ENCODE measurements around the gene TMPRSS11A.

TMPRSS11A gene, protein sequence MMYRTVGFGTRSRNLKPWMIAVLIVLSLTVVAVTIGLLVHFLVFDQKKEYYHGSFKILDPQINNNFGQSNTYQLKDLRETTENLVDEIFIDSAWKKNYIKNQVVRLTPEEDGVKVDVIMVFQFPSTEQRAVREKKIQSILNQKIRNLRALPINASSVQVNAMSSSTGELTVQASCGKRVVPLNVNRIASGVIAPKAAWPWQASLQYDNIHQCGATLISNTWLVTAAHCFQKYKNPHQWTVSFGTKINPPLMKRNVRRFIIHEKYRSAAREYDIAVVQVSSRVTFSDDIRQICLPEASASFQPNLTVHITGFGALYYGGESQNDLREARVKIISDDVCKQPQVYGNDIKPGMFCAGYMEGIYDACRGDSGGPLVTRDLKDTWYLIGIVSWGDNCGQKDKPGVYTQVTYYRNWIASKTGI

DNA sequence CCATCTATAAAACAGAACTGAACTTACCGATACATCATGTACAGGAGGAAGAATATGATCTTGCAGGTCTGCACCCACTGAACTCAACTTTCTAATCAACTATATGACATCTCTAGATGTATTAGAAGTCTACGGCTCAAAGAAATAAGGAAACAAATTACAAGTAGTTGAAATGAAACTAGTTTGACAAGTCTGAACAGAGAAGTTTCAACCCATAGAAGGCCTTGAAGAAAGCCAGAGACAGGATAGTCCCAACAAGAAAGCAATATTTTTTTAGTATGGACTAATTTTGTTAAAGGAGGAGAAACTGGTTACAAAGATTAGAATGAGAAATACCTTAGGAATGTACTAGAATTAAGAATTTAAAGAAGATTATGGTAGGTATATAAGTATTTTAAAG is at the start of gene TMPRSS11A:
Gene TMPRSS11A, minus strand, starts transcription at position 138 of the 400 bp plus-strand sequence. Its CDS starts 100 bp downstream, at position 38.
- DNase-seq: no peak

DNA sequence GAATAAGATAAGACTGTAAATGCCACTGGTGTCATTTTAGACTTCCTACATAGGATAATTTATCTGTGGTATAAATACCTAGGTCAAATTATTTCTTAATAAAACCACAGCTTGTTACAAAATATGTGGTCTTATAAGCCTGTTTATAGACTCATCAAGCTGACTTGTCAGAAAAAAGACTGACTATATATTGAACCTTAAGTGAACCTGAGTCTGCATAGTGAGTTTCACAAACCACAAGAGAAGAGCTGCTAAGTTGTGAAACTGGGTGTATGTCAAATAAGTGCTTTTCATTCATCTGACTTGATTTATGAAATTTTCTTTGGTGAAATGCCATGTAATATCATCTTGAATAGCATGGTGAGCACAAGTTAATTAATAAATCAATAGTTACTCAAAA is 48.4 kb upstream of the TMPRSS11A start:
- DNase-seq: no peak

DNA sequence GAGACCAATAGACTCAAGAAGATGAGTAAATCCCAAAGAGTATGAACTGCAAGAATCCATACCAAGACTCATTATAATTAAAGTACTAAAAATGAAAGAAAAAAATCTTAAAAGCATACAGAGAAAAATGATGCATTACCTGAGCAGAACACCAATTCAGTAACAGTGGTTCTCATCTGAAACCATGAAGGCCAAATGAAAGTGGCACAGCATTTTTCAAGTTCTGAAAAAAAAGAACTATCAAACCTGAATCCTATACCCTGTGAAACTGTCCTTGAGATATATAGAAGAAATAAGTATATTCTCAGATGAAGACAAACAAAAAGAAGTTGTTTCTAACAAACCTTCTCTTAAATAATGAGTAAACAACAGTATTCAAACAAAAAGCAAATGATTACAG is 39.6 kb upstream of the TMPRSS11A start:
- DNase-seq: no peak

DNA sequence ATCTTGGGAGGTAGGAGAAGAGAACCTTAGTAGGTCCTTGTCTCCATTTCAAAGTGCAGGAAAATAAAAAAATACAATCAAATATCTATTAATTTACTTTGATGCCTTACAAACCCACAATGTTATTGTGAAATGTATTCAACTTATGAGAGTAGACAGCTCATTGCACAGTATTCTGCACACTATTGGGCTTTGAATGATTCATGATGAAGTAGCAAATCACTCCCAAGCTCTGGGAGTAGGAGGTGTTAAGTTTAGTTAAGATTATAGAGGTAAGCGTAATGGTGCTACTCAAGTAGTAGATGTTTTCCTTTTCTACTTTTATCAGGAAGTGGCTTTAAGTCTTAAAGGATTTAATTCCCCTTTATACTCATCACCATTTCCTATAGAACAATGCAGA is 32.8 kb upstream of the TMPRSS11A start:
- no peak for DNase-seq

DNA sequence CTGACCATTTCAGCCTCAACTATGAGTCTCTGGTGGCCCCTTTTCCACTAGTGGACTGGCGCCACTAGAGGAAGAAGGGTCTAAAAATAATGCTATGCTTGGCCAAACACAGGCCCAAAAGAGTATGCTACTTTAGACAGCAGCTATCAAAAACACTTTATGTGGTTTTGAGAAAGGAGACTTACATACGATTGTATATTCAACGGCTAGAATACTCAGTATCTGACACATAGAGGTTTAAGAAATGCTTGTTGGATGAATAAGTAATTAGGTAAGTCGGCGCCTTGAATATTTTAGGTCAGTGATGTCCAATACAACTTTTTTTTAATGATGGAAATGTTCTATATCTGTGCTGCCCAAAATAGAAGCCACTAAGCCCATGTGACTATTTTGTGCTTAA is 25.7 kb upstream of the TMPRSS11A start:
- no peak for DNase-seq

DNA sequence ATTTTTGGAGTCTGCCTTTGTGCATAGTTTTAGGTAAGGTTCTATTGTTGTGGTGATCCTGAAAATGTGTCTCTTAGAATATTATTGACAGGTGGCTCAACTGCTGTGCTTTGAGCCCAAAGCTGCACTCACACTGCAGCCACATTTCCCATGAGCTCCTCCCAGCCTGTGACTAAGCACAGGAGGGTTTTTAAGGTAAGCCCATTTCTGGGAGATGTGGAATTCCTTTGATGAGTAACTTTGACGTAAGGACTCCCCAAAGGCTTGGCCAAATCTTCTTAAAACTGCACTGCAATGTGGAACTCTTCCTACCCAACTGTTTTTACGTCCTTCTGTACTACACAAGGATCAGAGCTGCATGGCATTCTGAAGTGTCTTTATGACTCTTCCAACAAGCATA is 20.0 kb upstream of the TMPRSS11A start:
- DNase-seq: no peak

DNA sequence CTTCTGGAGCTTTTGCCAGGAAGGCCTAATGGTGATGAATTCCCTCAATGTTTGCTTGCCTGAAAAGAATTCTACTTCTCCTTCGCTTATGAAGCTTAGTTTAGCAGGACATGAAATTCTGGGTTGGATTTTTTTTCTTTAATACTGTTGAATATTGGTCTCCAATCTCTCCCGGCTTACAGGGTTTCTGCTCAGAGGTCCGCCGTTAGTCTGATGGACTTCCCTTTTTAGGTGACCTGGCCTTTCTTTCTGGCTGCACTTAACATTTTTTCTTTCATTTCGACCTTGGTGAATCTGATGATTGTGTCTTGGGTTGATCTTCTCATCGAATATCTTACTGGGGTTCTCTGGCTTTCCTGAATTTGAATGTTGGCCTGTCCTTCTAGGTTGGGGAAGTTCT is 17.2 kb upstream of the TMPRSS11A start:
- DNase-seq: no peak

DNA sequence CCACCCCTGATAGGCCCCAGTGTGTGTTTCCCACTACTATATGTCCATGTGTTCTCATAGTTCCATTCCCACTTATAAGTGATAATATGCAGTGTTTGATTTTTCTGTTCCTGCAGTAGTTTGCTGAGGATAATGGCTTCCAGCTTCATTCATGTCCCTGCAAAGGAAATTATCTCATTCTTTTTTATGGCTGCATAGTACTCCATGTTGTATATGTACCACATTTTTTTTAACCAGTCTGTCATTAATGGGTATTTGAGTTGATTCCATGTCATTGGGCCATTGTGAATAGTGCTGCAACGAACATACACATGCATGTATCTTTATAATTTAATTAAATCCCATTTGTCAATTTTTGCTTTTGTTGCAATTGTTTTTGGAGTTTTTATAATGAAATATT is 10.3 kb upstream of the TMPRSS11A start:
- no peak for DNase-seq

DNA sequence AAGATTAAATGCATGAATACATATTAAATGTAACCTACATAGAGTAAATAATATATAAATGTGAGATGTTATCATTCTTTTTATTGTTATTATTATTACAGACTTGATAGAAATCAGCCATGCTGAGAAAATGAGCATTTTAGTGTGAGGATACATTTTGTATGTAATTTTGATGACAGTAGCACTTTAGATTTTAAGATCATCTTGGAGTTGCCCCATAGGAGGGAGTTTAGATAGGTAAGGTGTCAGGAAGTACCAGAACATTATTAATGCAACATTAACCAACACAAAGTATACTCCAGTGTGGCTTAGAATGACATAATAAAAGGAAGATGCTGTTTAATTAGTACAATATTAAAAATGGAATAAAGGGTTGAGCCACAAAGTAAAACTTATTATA is 8.4 kb downstream of the TMPRSS11A start:
- no peak for DNase-seq

DNA sequence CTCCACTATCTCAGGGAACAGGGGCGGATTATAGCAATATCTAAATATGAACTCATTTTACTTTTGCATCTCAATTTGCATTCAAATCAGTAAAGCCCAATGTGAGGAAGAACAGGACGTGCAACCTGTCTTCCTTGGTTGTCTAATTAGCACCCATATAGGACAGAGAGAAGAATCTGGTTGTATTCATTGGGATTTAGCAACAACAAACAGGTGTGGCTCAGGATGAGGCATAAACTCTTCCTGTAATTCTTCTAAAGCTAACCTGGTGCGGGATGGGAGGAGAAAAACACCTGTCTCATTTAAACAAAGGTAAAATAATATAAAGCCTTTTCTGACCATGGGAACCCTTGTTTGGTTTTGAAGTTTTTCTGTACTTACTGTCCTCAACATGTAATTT is 22.2 kb downstream of the TMPRSS11A start:
- DNase-seq: no peak

DNA sequence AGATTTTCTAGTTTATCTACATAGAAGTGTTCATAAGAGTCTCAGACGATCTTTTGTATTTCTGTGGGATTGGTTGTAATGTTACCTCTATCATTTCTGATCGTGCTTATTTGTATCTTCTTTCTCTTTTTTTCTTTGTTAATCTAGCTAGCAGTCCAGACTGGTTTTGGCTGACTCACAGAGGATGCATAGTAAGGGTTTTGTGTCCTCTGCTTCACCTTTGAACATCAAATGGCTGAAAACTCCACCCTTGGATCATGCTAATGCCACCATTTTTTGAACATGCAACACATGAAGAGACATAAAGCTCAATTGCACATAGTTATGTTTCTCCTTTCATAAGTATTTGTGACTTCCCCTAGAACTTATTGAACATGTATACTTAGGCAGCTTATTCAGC is 22.8 kb downstream of the TMPRSS11A start:
- no peak for DNase-seq

DNA sequence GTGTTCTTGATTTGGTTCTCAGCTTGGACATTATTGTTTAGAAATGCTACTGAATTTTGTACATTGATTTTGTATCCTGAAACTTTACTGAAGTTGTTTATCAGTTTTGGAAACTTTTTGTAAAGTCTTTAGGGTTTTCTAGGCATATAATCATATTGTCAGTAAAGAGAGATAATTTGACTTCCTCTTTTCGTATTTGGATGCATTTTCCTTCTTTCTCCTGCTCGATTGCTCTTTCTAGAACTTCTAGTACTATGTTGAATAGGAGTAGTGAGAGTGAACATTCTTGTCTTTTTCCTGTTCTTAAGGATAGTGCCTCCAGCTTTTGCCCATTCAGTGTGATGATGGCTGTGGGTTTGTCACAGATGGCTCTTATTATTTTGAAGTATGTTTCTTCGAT is 24.1 kb downstream of the TMPRSS11A start:
- no peak for DNase-seq

DNA sequence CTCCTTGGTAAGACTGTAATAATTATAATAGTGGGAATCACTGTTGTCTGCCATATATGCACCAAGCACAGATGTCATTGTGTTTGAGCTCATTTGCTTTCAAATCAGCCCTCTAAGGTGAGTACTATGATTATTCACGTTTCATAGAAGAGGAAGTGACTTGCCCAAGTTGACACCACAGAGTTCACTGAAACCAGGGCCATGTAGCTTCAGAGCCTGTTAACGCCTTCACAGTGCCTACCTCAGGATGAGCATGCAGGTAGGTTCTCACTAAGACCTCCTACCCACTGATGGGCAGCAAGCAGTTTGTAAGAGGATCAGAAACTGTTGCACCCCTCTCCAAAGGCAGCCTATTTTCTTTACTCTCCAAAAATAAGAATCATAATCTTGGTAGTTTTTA is 27.4 kb downstream of the TMPRSS11A start:
- DNase-seq: no peak

DNA sequence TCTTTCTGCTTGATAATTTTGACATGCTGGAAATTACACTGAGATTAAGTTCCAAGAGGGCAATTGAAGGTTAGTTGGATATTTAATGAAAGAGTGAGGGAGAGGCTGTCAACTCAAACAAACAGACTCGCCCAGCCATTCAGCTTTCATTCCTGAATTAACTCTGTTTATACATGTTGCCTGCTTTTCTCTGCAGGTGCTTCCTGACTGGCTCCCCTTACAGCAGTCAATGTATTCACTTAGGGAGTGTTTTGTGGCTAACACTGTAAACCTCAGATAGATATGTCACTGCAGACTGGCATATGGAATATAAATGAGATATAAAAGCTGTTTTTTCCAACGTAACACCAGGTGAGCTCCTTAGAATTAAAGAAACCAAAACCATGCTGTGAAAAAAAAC is 28.7 kb downstream of the TMPRSS11A start:
- DNase-seq: no peak

DNA sequence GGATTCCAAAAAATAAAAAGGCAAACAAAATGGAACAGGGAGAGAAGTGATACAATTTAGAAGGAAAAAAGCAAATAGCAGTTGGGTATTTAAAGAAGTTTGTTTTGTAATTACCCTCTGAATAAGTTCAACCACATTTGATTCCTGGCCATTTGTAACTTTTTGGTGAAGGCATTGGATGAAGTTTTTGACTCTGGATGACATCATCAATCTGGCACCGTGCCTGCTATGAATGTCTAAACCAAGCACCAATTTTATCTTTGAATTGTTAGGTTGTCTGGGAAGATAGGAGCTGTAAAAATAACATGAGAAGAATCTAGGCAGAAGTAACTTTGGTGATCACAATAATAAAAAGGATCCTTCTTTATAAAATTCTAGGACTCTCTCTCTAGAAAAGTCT is 29.5 kb downstream of the TMPRSS11A start:
- DNase-seq: no peak

DNA sequence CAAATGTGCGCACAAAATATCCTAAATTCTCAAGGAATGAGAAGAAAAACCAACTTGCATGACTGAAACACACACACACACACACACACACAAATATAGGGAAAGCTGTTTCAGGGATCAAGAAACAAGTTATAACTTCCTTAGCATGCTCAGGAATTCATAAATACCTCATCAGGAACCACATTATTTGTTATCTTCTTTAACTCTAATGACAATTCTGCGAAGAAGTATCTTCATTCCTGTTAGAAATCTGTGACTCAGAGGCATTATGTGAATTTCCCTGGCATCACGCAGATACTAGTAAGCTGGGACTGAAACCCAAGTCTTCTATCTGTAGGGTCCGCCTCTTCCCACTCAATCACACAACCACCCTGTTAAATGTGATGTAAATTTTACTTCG is 30.3 kb downstream of the TMPRSS11A start:
- DNase-seq: no peak

DNA sequence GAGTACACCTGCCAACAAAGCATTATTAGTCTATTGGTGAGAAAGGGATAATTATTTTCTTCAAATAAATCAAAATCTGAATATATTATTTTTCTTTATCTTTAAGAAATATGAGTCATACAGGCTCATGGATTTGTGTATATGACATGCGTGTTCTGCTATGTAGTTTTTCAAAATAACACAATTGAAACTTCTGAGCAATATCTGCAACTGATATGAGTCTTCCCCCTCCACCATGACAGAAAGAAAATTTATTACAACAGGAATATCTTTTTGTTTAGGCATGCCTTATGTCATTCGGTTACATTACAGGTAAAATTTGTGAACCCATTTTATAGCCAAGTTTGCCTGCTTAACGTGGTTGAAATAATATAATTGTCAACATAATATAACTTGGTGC is 32.0 kb downstream of the TMPRSS11A start:
- no peak for DNase-seq

DNA sequence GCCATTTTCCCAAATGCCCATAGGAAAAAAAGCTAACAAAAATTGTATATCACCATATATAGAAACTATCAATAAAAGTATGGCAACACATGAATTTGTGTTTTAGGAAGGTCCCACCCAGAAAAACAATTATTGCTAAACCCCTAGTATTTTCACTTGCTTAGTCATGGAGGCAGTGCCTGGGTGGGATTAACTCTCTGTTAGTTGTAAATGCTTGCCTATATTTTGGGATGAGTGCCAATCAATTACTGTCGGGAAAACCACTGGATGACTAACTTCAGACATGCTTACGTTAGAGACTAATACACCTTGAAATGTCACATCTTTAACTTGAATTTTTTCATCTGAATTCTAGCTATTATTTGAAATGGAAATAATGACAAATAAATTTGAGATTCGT is 33.9 kb downstream of the TMPRSS11A start:
- DNase-seq: no peak

DNA sequence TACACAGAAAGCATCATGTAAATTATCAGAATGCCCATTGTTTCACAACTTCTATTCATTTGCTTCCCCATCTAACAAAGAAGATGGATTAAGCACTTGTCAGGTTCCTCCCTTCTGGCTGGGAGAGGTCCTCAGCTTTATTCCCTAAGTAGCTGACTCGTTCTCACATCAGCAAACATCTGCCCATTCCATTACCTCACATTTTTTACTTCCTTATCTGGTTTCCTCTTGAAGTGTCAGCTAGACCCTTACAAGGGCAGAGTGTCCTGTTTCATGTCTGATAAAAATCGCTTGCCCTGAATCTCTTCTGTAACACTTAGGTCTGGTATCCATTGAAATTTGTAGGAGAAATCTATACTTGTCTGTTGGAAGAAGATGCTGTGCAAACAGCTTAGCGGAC is 34.7 kb downstream of the TMPRSS11A start:
- DNase-seq: no peak

DNA sequence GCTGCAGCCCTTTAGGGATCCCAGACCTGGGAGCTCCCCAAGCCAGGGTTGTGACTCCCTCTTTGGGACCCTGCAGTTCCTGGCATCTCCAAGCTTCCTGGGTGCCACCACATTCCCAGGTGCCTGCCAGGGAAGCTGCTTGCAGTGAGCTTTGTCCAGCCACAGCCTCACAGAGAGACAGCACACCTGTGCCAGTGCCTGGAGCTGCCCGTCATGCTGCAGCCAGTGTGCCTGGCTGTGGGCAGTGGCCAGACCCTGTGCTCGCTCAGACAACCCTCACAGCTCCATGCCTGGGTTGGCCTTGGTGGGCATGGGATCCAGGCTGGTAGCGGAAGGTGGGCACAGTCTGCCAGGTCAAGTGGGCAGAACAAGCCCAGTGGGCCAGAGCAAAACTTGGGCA is 36.0 kb downstream of the TMPRSS11A start:
- no peak for DNase-seq

DNA sequence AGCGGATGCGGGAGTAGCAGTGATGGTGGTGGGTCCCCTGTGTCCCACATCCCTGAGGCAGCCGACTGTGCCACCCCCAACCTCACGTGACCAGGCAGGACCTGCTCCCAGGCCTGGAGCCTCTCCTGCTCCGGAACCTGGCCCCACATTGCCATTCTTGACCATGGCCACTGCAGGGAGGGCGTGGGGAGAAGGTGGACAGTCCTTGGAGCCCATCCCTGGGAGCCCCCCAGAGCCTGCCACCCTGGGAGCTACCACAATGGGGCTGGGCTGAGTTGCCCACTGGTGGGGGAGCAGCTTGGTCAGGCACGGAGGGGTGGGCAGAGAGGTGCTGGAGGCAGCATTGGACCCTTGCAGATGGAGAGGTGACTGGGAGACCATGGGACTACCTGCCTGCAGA is 36.8 kb downstream of the TMPRSS11A start:
- DNase-seq: no peak

DNA sequence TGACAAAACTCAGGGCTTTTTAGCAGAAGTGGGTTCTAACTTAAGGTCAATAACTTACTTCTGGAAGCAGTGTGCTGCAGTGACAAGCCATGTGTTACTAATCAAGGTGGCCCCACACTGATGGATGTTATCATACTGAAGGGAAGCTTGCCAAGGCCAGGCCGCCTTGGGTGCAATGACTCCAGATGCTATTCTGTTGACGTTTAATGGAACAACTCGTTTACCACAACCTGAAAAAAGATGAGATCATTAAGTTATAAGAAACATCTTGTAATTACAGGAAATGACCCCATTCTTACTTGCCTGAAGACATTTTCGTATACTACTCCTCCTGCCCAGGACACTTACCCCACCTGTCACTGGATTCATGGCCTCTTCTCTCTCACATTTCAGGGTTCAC is 40.6 kb downstream of the TMPRSS11A start:
- no peak for DNase-seq

DNA sequence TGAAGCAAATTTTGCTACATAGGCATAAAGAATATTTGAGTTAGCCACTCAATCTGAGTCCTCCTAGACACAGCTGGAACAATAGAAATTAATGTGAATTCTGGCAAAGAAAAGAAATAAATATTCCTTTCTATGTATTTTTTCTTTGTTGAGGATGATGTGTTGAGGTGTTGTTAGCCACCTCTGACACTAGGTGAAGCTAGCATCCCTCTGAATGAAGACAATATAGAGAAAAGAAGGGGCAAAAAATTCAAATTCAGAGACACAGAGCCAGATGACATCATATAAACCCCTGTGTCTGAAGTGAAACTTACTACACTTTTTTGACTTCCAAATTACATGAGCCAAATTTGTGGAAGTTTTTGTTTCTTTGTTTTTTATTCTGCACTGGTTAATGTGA is 44.9 kb downstream of the TMPRSS11A start:
- DNase-seq: no peak

DNA sequence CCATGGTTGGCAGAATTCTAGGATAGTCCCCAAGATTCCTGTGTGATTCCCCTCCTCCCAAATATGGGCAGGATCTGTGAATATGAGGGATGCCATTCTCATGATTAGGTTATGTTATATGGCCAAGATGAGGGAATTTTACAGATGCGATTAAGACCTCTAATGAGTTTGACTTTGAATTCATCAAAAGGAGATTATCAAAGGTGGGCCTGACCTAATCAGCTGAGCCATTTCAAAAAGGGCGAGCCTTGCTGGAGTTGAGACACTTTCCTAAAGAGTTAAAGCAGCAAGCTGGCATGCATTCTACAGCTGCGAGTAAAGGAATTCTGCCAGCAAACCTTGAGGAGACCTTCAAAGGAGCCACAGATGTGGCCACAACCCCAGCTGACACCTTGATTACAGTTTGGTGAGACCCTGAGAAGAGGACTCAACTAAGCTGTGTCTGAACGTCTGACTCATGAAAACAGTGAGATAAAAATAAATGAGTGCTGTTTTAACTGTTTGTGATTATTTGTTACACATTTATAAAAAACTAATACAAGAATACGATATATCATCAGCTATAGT is 47.8 kb downstream of the TMPRSS11A start:
- DNase-seq: no peak

DNA sequence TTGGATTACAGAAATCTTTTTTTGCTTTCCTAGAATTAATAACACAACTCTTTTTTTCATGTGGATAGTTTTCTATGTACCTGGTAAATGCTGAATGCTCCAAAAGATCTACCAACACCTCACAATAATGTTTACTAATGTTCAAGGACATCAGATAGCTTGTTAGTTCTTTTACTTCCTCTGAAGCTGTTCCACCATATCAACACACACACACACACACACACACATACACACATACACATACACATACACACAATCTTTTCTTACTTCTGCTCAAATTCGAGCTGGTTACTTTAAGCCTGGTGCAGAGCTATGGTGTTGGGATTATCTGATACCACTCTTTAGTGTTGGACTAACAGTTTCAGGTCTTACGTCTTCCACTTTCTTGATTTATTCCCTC is 51.2 kb downstream of the TMPRSS11A start:
- no peak for DNase-seq

Data from activated CD4-positive, alpha-beta T cell treated with anti-CD3 and anti-CD28 coated beads, Interleukin-2, amount 50 U/mL, for 48 hours (primary cell).